Measurements from ENCODE around the gene PPP1CB. TPM values are rescaled to one million over a fixed set of nuclear protein-coding genes. Genes with fewer than 3 reads are reported as not detected.

The PPP1CB gene
- total RNA-seq, 2 experiments from 2014 or later, result 48.5 to 144 TPM

DNA sequence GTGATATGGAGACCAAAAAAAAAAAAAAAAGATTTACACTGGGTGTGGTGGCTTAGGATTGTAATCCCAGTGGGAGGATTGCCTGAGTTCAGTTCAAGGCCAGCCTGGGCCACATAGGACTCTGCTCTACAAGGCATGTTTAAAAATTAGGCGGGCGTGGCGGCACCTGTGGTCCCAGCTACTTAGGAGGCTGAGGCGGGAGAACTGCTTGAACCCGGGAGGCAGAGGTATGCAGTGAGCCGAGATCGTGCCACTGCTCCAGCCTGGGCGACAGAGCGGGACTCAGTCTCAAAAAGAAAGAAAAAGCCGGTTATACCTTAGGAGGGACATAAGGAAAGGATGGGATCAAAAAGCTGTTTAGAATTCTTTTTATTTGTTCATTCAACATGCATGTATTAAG, 58.3 kb downstream of the PPP1CB start:
- POLR2A ChIA-PET, result no interaction called here
- no peak for DNase-seq (ENCODE audit: low spot score)
- Histone ChIP-seq H2AFZ (ENCODE audit: low read length) (no peak overlapping the region), H3K36me3 (ENCODE audit: insufficient read depth, low read length) (peaks cover 21% of the 10 kb centered on the region), H3K79me2 (ENCODE audit: insufficient read depth, low read depth, low read length) (no peaks in the 10 kb centered on the region), H4K20me1 (ENCODE audit: insufficient read depth, low read length) (no peaks in the 10 kb centered on the region), H3K4me3 (ENCODE audit: low read depth, low read length, poor library complexity, severe bottlenecking) (no peak overlapping the region), H3K9me2 (ENCODE audit: insufficient read depth, low read length) (no peaks in the 10 kb centered on the region), H3K27ac (ENCODE audit: low read depth, low read length, poor library complexity, severe bottlenecking) (no peak overlapping the region), H3K4me2 (ENCODE audit: low read length) (no peak overlapping the region), H3K4me1 (ENCODE audit: insufficient read depth, low read length, poor library complexity, severe bottlenecking) (peaks cover 5% of the 10 kb centered on the region), H3K9me3 (ENCODE audit: low read length) (no peaks in the 10 kb centered on the region)
- CTCF ChIA-PET (ENCODE audit: unreplicated experiment), result interaction anchor here (0.5 kb wide), 1 partner anchor 92 kb away, joined by 7 read pairs; no protein-coding TSS in a partner anchor
- TF ChIP-seq EZH2phosphoT487 (IDR thresholded peaks at IDR 0.05; ENCODE audit: borderline replicate concordance, low read depth, low read length), result no peak
- no peak for TF ChIP-seq CTCF (conservative IDR thresholded peaks at IDR 0.05; ENCODE audit: low read length)
- BruUV-seq (replicated peaks), result no TSS peak
- intact Hi-C loops (cut with micrococcal nuclease; ENCODE audit: unreplicated experiment), result no loop called here

GRCh38 chr2:28810384-28811285, 59.0 kb downstream of the PPP1CB start, which contains the start of gene SPDYA:
TSS of gene SPDYA (plus strand) at chr2:28810834. CDS start at chr2:28816015, 5,181 bp downstream.
- Histone ChIP-seq H3K4me3 (ENCODE audit: low read depth, low read length, poor library complexity, severe bottlenecking) (peak within 1 kb of the TSS; percentile 25), H3K9me3 (ENCODE audit: low read length) (no peaks in the 10 kb centered on the region), H3K9me2 (ENCODE audit: insufficient read depth, low read length) (no peaks in the 10 kb centered on the region), H3K79me2 (ENCODE audit: insufficient read depth, low read depth, low read length) (no peaks in the 10 kb centered on the region), H3K36me3 (ENCODE audit: insufficient read depth, low read length) (peaks cover 15% of the 10 kb centered on the region), H3K4me1 (ENCODE audit: insufficient read depth, low read length, poor library complexity, severe bottlenecking) (peaks cover 5% of the 10 kb centered on the region), H4K20me1 (ENCODE audit: insufficient read depth, low read length) (no peaks in the 10 kb centered on the region), H3K27ac (ENCODE audit: low read depth, low read length, poor library complexity, severe bottlenecking) (no peak within 1 kb of the TSS), H3K4me2 (ENCODE audit: low read length) (no peak within 1 kb of the TSS), H2AFZ (ENCODE audit: low read length) (no peak within 1 kb of the TSS)
- no TSS peak for BruUV-seq (replicated peaks)
- CTCF ChIA-PET (ENCODE audit: unreplicated experiment), result no interaction called here
- POLR2A ChIA-PET, result no interaction called here
- intact Hi-C loops (cut with micrococcal nuclease; ENCODE audit: unreplicated experiment), result no loop called here
- no peak for DNase-seq (ENCODE audit: low spot score)
- TF ChIP-seq EZH2phosphoT487 (IDR thresholded peaks at IDR 0.05; ENCODE audit: borderline replicate concordance, low read depth, low read length), result no peak
- TF ChIP-seq CTCF (conservative IDR thresholded peaks at IDR 0.05; ENCODE audit: low read length), result no peak

- BruUV-seq (replicated peaks), result no TSS peak
- no peak for DNase-seq (ENCODE audit: low spot score)
- Histone ChIP-seq H3K4me3 (ENCODE audit: low read depth, low read length, poor library complexity, severe bottlenecking) (no peak overlapping the region), H3K9me2 (ENCODE audit: insufficient read depth, low read length) (no peaks in the 10 kb centered on the region), H3K9me3 (ENCODE audit: low read length) (no peaks in the 10 kb centered on the region), H3K27ac (ENCODE audit: low read depth, low read length, poor library complexity, severe bottlenecking) (no peak overlapping the region), H2AFZ (ENCODE audit: low read length) (no peak overlapping the region), H3K4me1 (ENCODE audit: insufficient read depth, low read length, poor library complexity, severe bottlenecking) (no peaks in the 10 kb centered on the region), H3K4me2 (ENCODE audit: low read length) (no peak overlapping the region), H3K79me2 (ENCODE audit: insufficient read depth, low read depth, low read length) (no peaks in the 10 kb centered on the region), H4K20me1 (ENCODE audit: insufficient read depth, low read length) (peaks cover 4% of the 10 kb centered on the region; the same call in 1 of the 2 replicates), H3K36me3 (ENCODE audit: insufficient read depth, low read length) (no peaks in the 10 kb centered on the region)
- POLR2A ChIA-PET, result no interaction called here
- CTCF ChIA-PET (ENCODE audit: unreplicated experiment), result no interaction called here
- intact Hi-C loops (cut with micrococcal nuclease; ENCODE audit: unreplicated experiment), result no loop called here
- TF ChIP-seq CTCF (conservative IDR thresholded peaks at IDR 0.05; ENCODE audit: low read length) (no peak), EZH2phosphoT487 (IDR thresholded peaks at IDR 0.05; ENCODE audit: borderline replicate concordance, low read depth, low read length) (no peak)
These were observed 66.4 kb downstream of the PPP1CB start for GRCh38 chr2:28818053-28818452.
